Lower lobe of right lung (tissue), 2 donors: ENCODE data around the gene CEP350. TPM values are rescaled to one million over a fixed set of nuclear protein-coding genes. Genes with fewer than 3 reads are reported as not detected.
A peak's percentile ranks its signal among the peaks of the same experiment; 100 is the strongest.

Experiments used
- ATAC-seq, 2 donors: fragments of 200-7000 bp; cut with Tn5 transposase; one replicate each; pipeline ENCODE4 v1.9.1; 2020 to 2022; ENCODE audit warnings: mild to moderate bottlenecking in 2 of 2, moderate library complexity in 2 of 2
- DNase-seq: peaks from one replicate; pipeline ENCODE4 v3.0.0-alpha.2; 2020
- H3K27ac ChIP-seq: fragments of 200-600 bp; one replicate; pipeline ENCODE4 v1.8.0; 2022
- H3K27me3 ChIP-seq: fragments of 200-600 bp; one replicate; pipeline ENCODE4 v1.8.0; 2022; ENCODE audit warnings: low read depth
- H3K36me3 ChIP-seq: fragments of 200-600 bp; one replicate; pipeline ENCODE4 v1.8.0; 2022; ENCODE audit warnings: mild to moderate bottlenecking
- H3K4me1 ChIP-seq: fragments of 200-600 bp; one replicate; pipeline ENCODE4 v1.8.0; 2022
- H3K4me3 ChIP-seq: fragments of 200-600 bp; one replicate; pipeline ENCODE4 v1.8.0; 2022; ENCODE audit warnings: mild to moderate bottlenecking
- H3K9me3 ChIP-seq: fragments of 200-600 bp; one replicate; pipeline ENCODE4 v1.8.0; 2022
- CTCF ChIP-seq: fragments of 200-600 bp; IDR thresholded peaks from one replicate; pipeline ENCODE4 v1.8.0; 2022; ENCODE audit warnings: antibody characterized with exemption, mild to moderate bottlenecking
- intact Hi-C: fragments of 100-400 bp; cut with DNase I; formaldehyde crosslinking; loops from one replicate; pipeline ENCODE4 v1.11.0; 2022
- total RNA-seq: library from RNA; stranded (reverse); fragmentation: NEBNext Ultra II Directional; extraction: Animal tissue kit (Norgen Biotek cat#: 25700); gene quantifications from one replicate; pipeline ENCODE4 v1.2.1, GENCODE V29; 2021
- donor health status: DM: no; HTN: yes; CAD: no; lungs with severe emphysema.

Gene CEP350
- total RNA-seq, 1 donor from 2014 or later = 53.2 TPM

DNA sequence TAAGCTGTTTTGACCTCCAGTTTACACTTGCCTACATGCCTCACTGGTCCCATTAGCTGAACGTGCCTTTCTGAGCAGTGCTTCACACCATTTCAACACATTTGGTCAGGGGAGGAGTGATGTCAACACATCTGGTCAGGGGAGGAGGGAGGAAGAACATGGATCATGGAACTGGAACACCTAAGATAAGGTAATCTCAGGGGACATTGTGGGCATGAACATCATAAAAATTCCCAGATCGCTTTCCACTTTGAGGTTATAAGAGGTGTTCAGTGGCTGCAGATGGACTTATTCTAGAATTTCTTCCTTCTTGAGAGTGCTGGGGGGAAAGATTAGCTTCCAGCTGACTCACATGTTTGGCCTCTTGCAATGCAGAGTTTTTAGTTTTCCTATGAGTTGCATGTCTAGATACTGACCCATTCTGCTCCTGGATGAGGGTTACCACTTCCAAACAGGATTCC, 202.1 kb downstream of the CEP350 start:
- intact Hi-C loops = no loop called here
- no peak for TF ChIP-seq CTCF
- Histone ChIP-seq H3K4me1 (peaks cover 62% of the 10 kb centered on the region), H3K9me3 (no peaks in the 10 kb centered on the region), H3K27ac (peak overlapping the region; percentile 94), H3K27me3 (no peaks in the 10 kb centered on the region), H3K4me3 (peak overlapping the region; percentile 96), H3K36me3 (no peaks in the 10 kb centered on the region)
- DNase-seq (no peak), ATAC-seq (no peak)

GRCh38 chr1:180157108-180157507, 202.5 kb downstream of the CEP350 start:
- no peak for ATAC-seq
- H3K4me1 ChIP-seq = peaks cover 62% of the 10 kb centered on the region
- H3K9me3 ChIP-seq = no peaks in the 10 kb centered on the region

GRCh38 chr1:180157576-180158057, 203.0 kb downstream of the CEP350 start:
- no peaks in the 10 kb centered on the region for H3K27me3 ChIP-seq
- TF ChIP-seq CTCF = no peak
- intact Hi-C loops = no loop called here
- no peak overlapping the region for H3K4me3 ChIP-seq
- no peaks in the 10 kb centered on the region for H3K9me3 ChIP-seq
- DNase-seq = no peak
- no peaks in the 10 kb centered on the region for H3K36me3 ChIP-seq
- H3K4me1 ChIP-seq = peaks cover 66% of the 10 kb centered on the region
- ATAC-seq = peak; percentile 45 to 72
- H3K27ac ChIP-seq = peak overlapping the region; percentile 94

More at GRCh38 chr1:180157108-180157507, 202.5 kb downstream of the CEP350 start:
- no peak for TF ChIP-seq CTCF
- DNase-seq = no peak
- intact Hi-C loops = no loop called here
- Histone ChIP-seq H3K27ac (peak overlapping the region; percentile 94), H3K27me3 (no peaks in the 10 kb centered on the region), H3K4me3 (peak overlapping the region; percentile 96), H3K36me3 (no peaks in the 10 kb centered on the region)

- H3K27me3 ChIP-seq = no peaks in the 10 kb centered on the region
- H3K4me3 ChIP-seq = no peak overlapping the region
- H3K4me1 ChIP-seq = peaks cover 74% of the 10 kb centered on the region
- TF ChIP-seq CTCF = no peak
- peak overlapping the region; percentile 61 for H3K27ac ChIP-seq
- DNase-seq (no peak), ATAC-seq (peak in 1 of 2 donors; percentile 1)
- no peaks in the 10 kb centered on the region for H3K9me3 ChIP-seq
- intact Hi-C loops = no loop called here
- no peaks in the 10 kb centered on the region for H3K36me3 ChIP-seq
Measured at GRCh38 chr1:180158149-180159147, 203.8 kb downstream of the CEP350 start.

DNA sequence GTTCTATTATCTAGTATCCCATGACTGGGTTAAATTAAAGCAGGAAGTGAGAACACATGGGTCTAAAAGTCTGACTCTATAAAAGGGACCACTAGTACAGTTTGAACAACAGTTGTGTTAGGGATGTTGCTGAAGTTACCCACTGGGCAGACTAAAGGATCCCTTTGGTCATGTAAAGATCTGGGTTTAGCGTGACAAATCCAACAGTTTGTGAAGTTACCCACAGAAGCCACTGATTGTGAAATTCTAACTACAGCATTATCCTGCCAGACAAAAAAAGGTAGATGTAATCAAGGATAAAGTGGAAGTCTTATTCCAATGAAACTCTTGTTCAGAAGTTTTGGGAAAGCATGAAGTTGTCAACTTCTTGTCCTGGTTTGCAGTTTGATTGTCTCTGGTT, 205.7 kb downstream of the CEP350 start:
- H3K4me1 ChIP-seq = peaks cover 83% of the 10 kb centered on the region
- H3K36me3 ChIP-seq = no peaks in the 10 kb centered on the region
- H3K9me3 ChIP-seq = no peaks in the 10 kb centered on the region
- intact Hi-C loops = no loop called here
- no peaks in the 10 kb centered on the region for H3K27me3 ChIP-seq
- no peak for TF ChIP-seq CTCF
- DNase-seq (no peak), ATAC-seq (no peak)
- no peak overlapping the region for H3K4me3 ChIP-seq
- no peak overlapping the region for H3K27ac ChIP-seq
